Spleen (tissue), 11 donors: Measurements from ENCODE around the gene NHP2. TPM values are rescaled to one million over a fixed set of nuclear protein-coding genes. Genes with fewer than 3 reads are reported as not detected.
"Not testable (repeated sequence)": the region's sequence is repeated elsewhere in the genome, so short reads cannot be mapped to it uniquely, and the experiment has no call there.

Source experiments
- DNase-seq: peaks from one replicate; pipeline ENCODE4 v3.0.0-alpha.2; 2020
- H3K27ac ChIP-seq, 8 donors: fragments of 200-600 bp; sonication (generic) in 7 of 8; 1 replicate in 4 of 8; 2 replicates in 4 of 8; pipeline versions ENCODE4 v1.5.0 to v1.8.0; 2016 to 2021; ENCODE audit warnings: inconsistent platforms in 4 of 8, mild to moderate bottlenecking in 4 of 8, moderate library complexity in 1 of 8
- H3K27me3 ChIP-seq, 7 donors: fragments of 200-600 bp; sonication (generic) in 6 of 7; replicated peaks in 1 of 7; 1 replicate in 4 of 7; 2 replicates in 3 of 7; pipeline versions ENCODE4 v1.5.0 to v1.8.0; 2016 to 2021; ENCODE audit warnings: inconsistent platforms in 3 of 7, mild to moderate bottlenecking in 1 of 7
- H3K36me3 ChIP-seq, 6 donors: fragments of 200-600 bp; sonication (generic) in 5 of 6; 1 replicate in 4 of 6; 2 replicates in 2 of 6; pipeline versions ENCODE4 v1.5.0 to v1.8.0; 2016 to 2021; ENCODE audit warnings: inconsistent platforms in 2 of 6
- H3K4me1 ChIP-seq, 6 donors: fragments of 200-600 bp; sonication (generic) in 5 of 6; 1 replicate in 3 of 6; 2 replicates in 3 of 6; pipeline versions ENCODE4 v1.5.0 to v1.8.0; 2016 to 2021; ENCODE audit warnings: inconsistent platforms in 3 of 6
- H3K4me3 ChIP-seq, 8 donors: fragments of 200-600 bp; sonication (generic) in 7 of 8; 1 replicate in 4 of 8; 2 replicates in 4 of 8; pipeline versions ENCODE4 v1.5.0 to v1.8.0; 2016 to 2021; ENCODE audit warnings: inconsistent platforms in 4 of 8, mild to moderate bottlenecking in 4 of 8, moderate library complexity in 2 of 8
- H3K9me3 ChIP-seq, 8 donors: fragments of 200-600 bp; sonication (generic) in 7 of 8; 1 replicate in 4 of 8; 2 replicates in 4 of 8; pipeline versions ENCODE4 v1.5.0 to v1.8.0; 2016 to 2021; ENCODE audit warnings: inconsistent platforms in 4 of 8
- POLR2A ChIP-seq, 3 donors: fragments of 450-650 bp; IDR thresholded peaks; one replicate each; pipeline ENCODE4 v1.5.1; 2017; ENCODE audit warnings: antibody characterized with exemption in 3 of 3, mild to moderate bottlenecking in 1 of 3
- POLR2AphosphoS5 ChIP-seq, 3 donors: sonication (generic); formaldehyde crosslinking; IDR thresholded peaks; one replicate each; pipeline ENCODE4 v1.5.1; 2017; ENCODE audit warnings: antibody characterized with exemption in 3 of 3
- WGBS, 5 donors: extraction: QIAGEN DNeasy Blood & Tissue Kit in 3 of 5; methylation state at CpG; one replicate each; pipeline versions ENCODE4 v1.1.5 to v1.1.7; 2013 to 2018; 5-methylcytosine and 5-hydroxymethylcytosine counted together
- intact Hi-C: fragments of 100-400 bp; cut with DNase I; formaldehyde crosslinking; loops from one replicate; pipeline ENCODE4 v1.15.0; 2023; ENCODE audit warnings: low total_unique reads
- polyA plus RNA-seq, 3 donors: library from polyadenylated mRNA; stranded (reverse); fragments of 200-250 nt; gene quantifications; one replicate each; pipeline ENCODE4 v1.2.1, GENCODE V29; 2013
- total RNA-seq, 7 donors: library from RNA; depleted of rRNA in 3 of 7; stranded (reverse); fragments of >200 nt in 3 of 7; fragmentation: NEBNext Ultra II Directional in 4 of 7; extraction: Animal tissue kit (Norgen Biotek cat#: 25700) in 4 of 7; gene quantifications; one replicate each; pipeline versions ENCODE4 v1.1.0 to v1.2.1, GENCODE V29; 2016 to 2021
- TF ChIP-seq, protein P1 (sequence below), 11 experiments: fragments of 200-600 bp in 7 of 11; fragments of 450-650 bp in 4 of 11; sonication (generic) in 4 of 11; IDR thresholded peaks in 8 of 11; conservative IDR thresholded peaks in 3 of 11; 1 replicate in 7 of 11; 2 replicates in 4 of 11; pipeline versions ENCODE4 v1.4.0 to v1.8.0; 2016 to 2021; ENCODE audit warnings: antibody characterized with exemption in 11 of 11, inconsistent platforms in 4 of 11, mild to moderate bottlenecking in 1 of 11
- donor health status: healthy with polysubstance abuse.
- donor health status: DM: no; HTN: no; CAD: no; lungs with moderate emphysema.
- donor health status: DM: no; HTN: no; CAD: no.
- donor health status: Bipolar disorder and iron deficiency.
- donor health status: healthy.
- donor health status: DM: no; HTN: no; CAD: no.
- donor health status: DM: yes; HTN: yes; CAD: no.

The NHP2 gene
- total and polyA plus RNA-seq, 10 donors: 53.7 to 162 (median 98.2) TPM

DNA sequence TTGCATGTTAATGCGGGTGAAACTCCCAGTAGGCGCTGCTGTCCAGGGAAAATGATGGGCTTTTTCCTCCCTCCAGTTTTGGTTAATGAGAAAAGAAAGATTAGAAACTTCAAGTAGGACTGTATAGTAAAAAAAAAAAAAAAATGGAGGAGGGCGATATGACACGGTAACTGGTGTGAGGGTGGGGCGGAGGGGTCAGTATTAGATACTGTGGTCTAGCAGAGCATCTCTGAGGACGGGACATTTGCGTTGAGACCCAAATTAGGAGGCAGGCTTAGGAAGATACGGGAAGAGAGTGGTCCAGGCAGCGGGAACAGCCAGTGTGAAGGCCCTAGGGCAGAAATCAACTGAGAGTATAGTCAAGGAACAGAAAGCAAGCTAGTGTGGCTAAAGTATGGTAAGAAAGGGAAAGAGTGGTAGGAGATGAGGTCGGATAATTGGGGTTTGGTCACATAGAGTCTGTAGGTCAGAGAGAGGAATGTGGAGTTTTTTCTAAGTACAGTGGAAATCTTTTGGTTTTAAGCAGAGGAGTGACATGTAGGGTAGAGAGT is 22.2 kb downstream of the NHP2 start:
- Histone ChIP-seq H3K36me3 (peaks cover 0 to 36% (median 12%) of the 10 kb centered on the region in 6 donors), H3K27ac (peak overlapping the region; percentile 79 to 91 (median 89)), H3K4me3 (peak overlapping the region; percentile 54 to 92 (median 76)), H3K4me1 (peaks cover 7 to 37% (median 19%) of the 10 kb centered on the region in 6 donors), H3K27me3 (no peaks in the 10 kb centered on the region), H3K9me3 (no peaks in the 10 kb centered on the region)
- 30 to 43% (median 35%) methylated on average over 10 of the region's 10 CpGs for WGBS, 5 donors
- TF ChIP-seq, protein P1, sequence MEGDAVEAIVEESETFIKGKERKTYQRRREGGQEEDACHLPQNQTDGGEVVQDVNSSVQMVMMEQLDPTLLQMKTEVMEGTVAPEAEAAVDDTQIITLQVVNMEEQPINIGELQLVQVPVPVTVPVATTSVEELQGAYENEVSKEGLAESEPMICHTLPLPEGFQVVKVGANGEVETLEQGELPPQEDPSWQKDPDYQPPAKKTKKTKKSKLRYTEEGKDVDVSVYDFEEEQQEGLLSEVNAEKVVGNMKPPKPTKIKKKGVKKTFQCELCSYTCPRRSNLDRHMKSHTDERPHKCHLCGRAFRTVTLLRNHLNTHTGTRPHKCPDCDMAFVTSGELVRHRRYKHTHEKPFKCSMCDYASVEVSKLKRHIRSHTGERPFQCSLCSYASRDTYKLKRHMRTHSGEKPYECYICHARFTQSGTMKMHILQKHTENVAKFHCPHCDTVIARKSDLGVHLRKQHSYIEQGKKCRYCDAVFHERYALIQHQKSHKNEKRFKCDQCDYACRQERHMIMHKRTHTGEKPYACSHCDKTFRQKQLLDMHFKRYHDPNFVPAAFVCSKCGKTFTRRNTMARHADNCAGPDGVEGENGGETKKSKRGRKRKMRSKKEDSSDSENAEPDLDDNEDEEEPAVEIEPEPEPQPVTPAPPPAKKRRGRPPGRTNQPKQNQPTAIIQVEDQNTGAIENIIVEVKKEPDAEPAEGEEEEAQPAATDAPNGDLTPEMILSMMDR (IDR thresholded peaks at IDR 0.05 in 8 of 11, conservative IDR thresholded peaks at IDR 0.05 in 3 of 11): no peak
- TF ChIP-seq POLR2AphosphoS5 (IDR thresholded peaks at IDR 0.05) (no peak), POLR2A (IDR thresholded peaks at IDR 0.05) (no peak)
- DNase-seq: no peak
- intact Hi-C loops: no loop called here

DNA sequence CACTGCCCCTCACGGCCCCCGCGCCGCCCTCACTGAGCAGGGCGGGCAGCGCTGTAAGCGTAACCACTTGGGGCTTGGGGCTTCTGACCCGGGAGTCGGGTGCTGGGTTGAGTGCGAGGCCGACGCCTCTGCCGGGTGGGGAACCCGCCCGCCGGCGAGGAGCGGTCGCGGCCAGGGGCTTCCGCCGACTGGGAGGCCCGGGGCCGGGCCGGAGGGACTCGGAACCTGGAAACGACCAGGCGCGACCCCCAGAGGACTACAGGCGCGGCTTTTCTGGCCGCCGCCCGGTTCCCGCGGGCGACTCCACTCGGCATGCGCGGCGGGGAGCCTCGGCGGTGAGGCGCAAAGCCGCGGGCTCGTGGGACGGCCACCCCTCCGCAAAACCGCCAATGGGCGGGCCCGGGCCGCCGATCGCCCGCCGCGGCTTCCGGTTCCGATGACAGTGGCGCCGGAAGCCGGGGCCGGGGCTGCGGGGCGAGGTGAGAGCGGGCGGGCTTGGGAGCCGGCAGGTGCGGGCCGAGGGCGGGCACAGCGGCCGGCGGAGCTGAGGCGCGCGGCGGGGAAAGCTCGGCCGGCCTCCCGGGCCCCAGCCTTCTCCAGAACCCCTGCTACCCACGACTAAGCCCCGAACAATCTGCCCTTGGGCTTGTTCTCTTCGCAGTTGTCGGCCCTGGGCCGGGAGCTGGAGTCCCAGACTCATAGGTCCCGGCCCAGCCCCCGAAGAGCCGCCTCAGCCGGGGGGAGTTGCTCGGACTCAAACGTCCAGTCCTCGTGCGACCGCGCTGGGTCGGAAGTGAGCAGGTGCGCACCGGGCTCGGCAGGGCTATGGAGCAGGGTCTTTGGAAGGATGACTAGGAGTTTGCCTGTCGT is 22.9 kb downstream of the NHP2 start, which contains the start of gene RMND5B:
TSS of gene RMND5B (plus strand) at position 439 of the 870 bp plus-strand sequence. CDS start 7,106 bp downstream, outside the sequence.
- peak; percentile 96 for DNase-seq
- Histone ChIP-seq H3K27me3 (no peaks in the 10 kb centered on the region), H3K9me3 (no peaks in the 10 kb centered on the region), H3K4me3 (peak within 1 kb of the TSS; percentile 54 to 92 (median 76)), H3K27ac (peak within 1 kb of the TSS; percentile 79 to 91 (median 89)), H3K4me1 (peaks cover 7 to 37% (median 19%) of the 10 kb centered on the region in 6 donors), H3K36me3 (peaks cover 0 to 29% (median 9%) of the 10 kb centered on the region in 6 donors)
- intact Hi-C loops: no loop called here
- WGBS, 5 donors: 0 to 1% (median 0%) methylated on average over 48 to 102 of the region's 102 CpGs
- TF ChIP-seq POLR2AphosphoS5 (IDR thresholded peaks at IDR 0.05) (peak; percentile 81 to 87 (median 86)), POLR2A (IDR thresholded peaks at IDR 0.05) (peak in 2 of 3 donors; percentile 49 to 79)
- TF ChIP-seq, protein P1 (IDR thresholded peaks at IDR 0.05 in 8 of 11, conservative IDR thresholded peaks at IDR 0.05 in 3 of 11): no peak

DNA sequence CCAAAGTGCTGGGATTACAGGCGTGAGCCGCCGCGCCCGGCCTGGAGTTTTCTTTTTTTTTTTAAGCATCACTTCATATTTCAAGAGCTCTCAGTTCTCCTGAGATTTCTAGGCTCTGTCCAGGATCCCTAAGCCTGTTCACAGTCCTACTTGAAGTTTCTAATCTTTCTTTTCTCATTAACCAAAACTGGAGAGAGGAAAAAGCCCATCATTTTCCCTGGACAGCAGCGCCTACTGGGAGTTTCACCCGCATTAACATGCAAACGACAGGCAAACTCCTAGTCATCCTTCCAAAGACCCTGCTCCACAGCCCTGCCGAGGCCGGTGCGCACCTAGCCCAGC is 23.5 kb downstream of the NHP2 start:
- Histone ChIP-seq H3K4me3 (peak overlapping the region; percentile 54 to 92 (median 76)), H3K27ac (peak overlapping the region; percentile 79 to 91 (median 89)), H3K4me1 (peaks cover 7 to 37% (median 19%) of the 10 kb centered on the region in 6 donors), H3K36me3 (peaks cover 0 to 23% (median 6%) of the 10 kb centered on the region in 6 donors)
- DNase-seq, H3K9me3 ChIP-seq, H3K27me3 ChIP-seq, intact Hi-C loops: not testable (repeated sequence)
- WGBS, 5 donors: 11 to 24% (median 17%) methylated on average over 10 to 11 of the region's 11 CpGs

DNA sequence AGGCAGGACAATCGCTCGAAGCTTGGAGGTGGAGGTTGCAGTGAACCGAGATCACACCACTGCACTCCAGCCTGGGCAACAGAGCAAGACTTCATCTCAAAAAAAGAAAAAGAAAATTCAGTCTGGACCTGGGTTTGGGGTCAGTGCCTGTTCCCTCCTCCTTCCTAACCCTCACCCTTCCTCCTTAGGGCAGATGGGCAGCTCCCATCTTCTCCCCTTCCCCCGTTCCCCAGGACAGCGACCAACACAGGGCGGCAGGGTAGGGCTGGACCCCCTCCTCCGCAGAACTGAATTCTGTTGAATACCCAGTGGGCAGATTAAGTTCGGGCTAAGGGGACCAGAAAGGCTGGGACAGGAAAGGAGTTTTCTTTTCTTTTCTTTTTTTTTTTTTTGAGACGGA is 24.4 kb downstream of the NHP2 start:
- TF ChIP-seq POLR2AphosphoS5 (IDR thresholded peaks at IDR 0.05) (no peak), POLR2A (IDR thresholded peaks at IDR 0.05) (no peak)
- TF ChIP-seq, protein P1 (IDR thresholded peaks at IDR 0.05 in 8 of 11, conservative IDR thresholded peaks at IDR 0.05 in 3 of 11): no peak
- Histone ChIP-seq H3K27ac (no peak overlapping the region), H3K4me1 (peaks cover 7 to 37% (median 19%) of the 10 kb centered on the region in 6 donors), H3K36me3 (peaks cover 0 to 14% (median 4%) of the 10 kb centered on the region in 6 donors), H3K9me3 (no peaks in the 10 kb centered on the region), H3K4me3 (no peak overlapping the region), H3K27me3 (no peaks in the 10 kb centered on the region)
- 92 to 97% (median 94%) methylated on average over 8 to 9 of the region's 9 CpGs for WGBS, 5 donors
- intact Hi-C loops: no loop called here
- DNase-seq: no peak

DNA sequence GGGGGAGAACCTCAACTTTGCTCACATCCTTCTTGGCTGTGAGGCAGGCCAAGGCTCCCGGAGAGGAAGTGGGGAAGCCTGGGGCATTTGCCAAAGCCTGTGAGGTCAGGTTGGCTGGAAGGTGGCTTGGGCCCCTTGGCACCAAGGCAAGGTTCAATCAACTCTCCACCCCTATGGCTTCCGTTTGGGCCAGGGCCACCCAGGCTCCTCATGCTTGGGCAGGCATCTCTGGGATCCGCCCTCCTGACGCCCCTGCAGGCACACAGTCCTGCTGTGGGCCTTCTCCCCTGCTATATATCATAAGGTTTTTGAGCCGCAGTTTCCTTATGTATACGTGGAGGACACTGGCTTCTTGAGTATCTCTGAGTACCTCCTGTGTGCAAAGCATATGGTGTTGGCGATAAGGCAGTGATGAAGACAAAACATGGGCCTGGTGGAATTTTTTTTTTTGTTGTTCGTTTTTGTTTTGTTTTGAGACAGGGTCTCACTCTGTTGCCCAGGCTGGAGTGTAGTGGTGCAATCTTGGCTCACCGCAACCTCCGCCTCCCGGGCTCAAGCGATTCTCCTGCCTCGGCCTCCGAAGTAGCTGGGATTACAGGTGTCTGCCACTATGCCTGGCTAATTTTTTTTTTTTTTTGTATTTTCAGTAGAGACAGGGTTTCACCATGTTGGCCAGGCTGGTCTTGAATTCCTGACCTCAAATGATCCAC is 26.2 kb downstream of the NHP2 start:
- H3K36me3 ChIP-seq, intact Hi-C loops, H3K27ac ChIP-seq, H3K9me3 ChIP-seq, DNase-seq, H3K4me3 ChIP-seq, H3K27me3 ChIP-seq: not testable (repeated sequence)
- WGBS, 5 donors: 59 to 81% (median 76%) methylated on average over 11 to 14 of the region's 14 CpGs
- peaks cover 7 to 32% (median 19%) of the 10 kb centered on the region in 6 donors for H3K4me1 ChIP-seq
